GM12891 (cell line): ENCODE data around the gene OR4C11.

ENCODE experiments used
- POLR2A ChIP-seq: IDR thresholded peaks from 2 replicates; pipeline ENCODE4 v1.6.1; 2011; ENCODE audit warnings: low read depth, low read length, control low read depth
- TAF1 ChIP-seq: IDR thresholded peaks from 2 replicates; pipeline ENCODE4 v1.6.1; 2011; ENCODE audit warnings: low read depth, low read length, control low read depth

- TF ChIP-seq TAF1 (no peak), POLR2A (no peak)
Measured at GRCh38 chr11:55607545-55607944, at the start of gene OR4C11.
